RCC 7860 (cell line): ENCODE measurements around the gene RTKN.
"Not testable (repeated sequence)": the region's sequence is repeated elsewhere in the genome, so short reads cannot be mapped to it uniquely, and the experiment has no call there.

Source experiments
- DNase-seq: peaks from one replicate; pipeline ENCODE4 v3.0.0-alpha.2; 2015; ENCODE audit warnings: low spot score
- FAIRE-seq: peaks from 2 replicates; lab custom pipeline; 2012; peaks lifted over from hg19 to GRCh38; lab: Jason Lieb, UNC

Gene RTKN

DNA sequence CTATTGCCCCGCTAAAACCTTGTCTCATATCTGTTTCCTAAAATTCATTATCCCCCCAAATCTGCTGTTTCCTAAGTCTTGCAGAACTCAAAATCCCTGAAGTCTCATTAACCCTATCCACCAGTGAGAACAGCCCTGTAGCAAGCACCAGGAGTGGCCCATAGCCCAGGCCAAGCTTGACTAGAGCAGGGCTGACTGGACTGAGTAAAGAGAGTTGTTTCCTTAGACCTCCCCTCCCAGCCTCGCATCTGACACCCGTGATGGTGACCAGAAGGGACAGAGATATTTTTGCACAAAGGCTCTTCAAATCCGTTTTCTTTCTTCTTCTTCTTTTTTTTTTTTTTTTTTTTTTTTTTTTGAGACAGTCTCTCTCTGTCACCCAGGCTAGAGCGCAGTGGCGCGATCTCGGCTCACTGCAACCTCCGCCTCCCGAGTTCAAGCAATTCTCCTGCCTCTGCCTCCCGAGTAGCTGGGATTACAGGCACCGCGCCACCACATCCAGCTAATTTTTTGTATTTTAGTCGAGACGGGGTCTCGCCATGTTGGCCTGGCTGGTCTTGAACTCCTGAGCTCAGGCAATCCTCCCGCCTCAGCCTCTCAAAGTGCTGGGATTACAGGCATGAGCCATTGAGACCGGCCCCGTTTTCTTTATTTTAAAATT lies 21.2 kb downstream of the RTKN start:
- not testable (repeated sequence) for DNase-seq, FAIRE-seq

DNA sequence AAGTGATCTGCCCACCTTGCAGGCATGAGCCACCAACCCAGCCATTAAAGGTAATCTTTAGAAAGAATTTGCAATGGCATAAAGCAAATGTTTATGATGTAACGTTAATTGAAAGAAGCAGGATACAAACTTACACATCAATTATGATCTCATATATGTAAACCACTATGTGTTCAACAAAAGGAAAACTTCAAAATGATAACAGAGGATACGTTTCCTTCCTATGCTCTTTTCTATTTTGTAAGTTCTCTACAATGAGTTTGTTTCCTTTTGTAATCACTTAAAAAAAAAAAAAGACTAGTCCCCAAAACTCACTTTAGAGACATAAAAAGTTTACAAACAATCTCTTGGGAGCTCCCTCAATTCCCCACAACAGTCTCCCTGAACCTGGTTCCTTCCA lies 21.7 kb downstream of the RTKN start:
- DNase-seq: no peak
- no peak for FAIRE-seq

DNA sequence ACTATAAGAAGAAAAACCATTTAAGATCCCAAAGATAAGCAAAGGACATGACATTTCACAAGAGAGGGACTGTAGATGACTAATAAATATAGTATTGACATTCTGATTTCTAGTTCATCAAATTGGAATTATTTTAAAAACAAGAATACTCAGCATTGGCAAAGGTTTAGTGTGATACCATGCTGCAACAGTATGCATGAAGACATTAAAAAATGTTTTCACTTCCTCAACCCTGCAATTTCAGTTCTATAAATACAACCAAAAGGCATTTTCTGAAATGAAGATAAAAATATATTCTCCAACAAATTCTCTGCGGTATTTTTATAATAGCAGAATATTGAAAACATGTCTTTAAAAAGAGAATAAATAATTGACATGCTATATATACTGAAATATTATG lies 22.4 kb downstream of the RTKN start:
- DNase-seq: no peak
- FAIRE-seq: no peak

DNA sequence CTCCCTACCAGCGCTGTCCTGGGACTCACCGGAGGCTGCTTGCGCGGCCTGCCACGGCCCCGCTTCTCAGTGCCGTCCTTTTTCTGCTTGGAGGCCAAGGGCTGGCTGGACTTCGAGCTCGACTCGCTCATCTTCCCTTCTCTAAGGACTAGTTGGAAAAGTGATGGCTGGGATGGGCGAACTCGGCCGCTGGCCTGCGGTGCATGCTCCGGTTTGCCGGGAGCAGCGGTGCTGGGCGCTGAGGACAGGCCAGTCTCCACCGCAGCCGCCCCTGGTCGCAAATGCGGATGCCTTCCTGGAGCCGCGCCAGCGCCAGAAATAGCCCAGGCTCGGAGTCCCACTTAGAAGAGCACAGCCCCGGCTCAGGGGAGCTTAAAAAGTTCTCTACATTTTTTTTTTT lies 23.4 kb downstream of the RTKN start:
- FAIRE-seq (no peak), DNase-seq (no peak)

DNA sequence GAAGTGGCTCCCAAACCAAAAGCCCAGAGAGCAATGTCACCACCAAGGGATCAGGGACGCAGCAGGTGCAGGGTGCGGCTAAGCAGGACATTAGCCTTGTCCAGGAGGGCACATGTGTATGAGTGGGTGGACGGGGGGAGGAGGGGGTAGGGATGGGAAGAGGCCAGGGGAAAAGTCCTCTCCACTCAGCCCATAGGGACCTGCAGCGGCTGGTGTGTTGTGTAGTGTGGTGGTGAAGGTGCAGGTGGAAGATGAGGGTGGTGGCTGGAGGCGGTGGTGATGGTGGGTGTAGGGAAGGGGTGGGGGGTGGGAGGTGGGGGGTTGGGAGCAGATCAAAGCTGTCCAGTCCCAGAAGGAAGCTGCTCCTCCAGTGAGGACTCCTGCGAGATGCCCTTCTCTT lies 24.0 kb downstream of the RTKN start:
- no peak for FAIRE-seq

DNA sequence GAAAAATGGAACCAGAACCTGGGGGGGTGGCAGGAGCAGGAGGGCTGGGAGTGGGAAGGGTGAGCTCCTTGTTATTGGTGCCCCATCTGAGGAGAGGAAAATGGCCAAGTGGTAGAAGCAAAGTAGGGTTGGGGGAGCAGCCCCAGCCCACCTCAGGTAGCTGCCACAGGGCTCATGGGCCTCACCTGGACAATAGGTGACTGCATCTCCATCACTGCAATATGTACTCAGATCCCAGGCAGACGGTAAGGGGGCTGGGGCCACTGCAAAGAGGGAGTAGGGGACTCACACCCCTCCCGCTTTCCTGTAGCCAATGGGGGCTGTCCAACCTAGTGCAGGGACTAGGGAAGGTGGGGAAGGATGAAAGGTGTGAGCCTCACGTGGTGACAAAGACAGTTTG lies 24.5 kb downstream of the RTKN start:
- FAIRE-seq (no peak), DNase-seq (no peak)

More for the DNA sequence above, 24.0 kb downstream of the RTKN start:
- DNase-seq: no peak

DNA sequence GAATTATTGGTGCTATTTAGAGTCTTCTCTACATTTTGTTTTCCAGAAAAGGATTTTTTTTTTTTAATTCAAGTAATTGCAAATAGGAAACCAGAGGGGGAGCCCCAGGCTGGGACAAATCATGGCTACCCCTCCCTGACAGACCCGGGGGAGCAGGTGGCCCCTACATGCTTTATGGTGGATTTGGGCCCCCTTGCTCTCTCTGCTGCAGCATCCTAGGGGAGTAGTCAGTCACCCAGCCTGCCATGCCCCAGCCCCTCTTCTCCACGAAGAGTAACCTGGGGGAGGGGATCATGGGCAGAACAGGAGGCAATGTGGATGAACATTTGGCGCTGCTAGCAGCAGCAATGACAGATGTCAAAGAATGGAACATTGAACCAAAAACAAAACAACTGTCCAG lies 25.0 kb downstream of the RTKN start:
- FAIRE-seq (no peak), DNase-seq (no peak)

DNA sequence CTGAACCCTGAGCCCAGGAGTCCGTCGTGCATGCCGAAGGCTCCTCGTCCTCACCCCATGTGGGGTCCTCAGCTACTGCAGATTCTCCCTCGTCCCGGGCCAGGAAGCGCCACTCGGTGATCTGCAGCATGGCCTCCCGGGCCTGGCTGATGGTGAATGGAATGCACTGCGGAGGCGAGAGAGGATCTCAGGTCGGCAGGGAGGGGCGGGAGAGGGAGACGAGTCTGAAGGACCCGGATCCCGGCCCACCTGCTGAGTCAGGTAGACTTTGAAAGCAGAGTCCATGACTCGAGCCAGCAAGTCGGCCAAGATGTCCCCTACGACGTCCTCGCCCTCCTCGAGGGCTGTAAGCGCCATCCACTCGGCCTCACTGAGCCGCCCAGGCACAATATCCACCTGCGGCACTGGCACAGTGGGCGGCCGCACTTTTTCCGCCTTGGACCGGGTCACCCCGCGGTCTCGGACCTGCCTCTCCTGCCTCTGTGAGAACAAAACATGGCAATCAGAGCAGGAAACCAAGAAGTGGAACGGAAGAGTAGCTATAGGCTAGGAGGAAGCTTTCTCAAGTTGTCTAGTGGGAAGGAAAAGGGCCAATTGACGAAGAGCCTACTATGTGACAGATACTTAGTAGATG lies 25.9 kb downstream of the RTKN start:
- FAIRE-seq (no peak), DNase-seq (no peak)

DNA sequence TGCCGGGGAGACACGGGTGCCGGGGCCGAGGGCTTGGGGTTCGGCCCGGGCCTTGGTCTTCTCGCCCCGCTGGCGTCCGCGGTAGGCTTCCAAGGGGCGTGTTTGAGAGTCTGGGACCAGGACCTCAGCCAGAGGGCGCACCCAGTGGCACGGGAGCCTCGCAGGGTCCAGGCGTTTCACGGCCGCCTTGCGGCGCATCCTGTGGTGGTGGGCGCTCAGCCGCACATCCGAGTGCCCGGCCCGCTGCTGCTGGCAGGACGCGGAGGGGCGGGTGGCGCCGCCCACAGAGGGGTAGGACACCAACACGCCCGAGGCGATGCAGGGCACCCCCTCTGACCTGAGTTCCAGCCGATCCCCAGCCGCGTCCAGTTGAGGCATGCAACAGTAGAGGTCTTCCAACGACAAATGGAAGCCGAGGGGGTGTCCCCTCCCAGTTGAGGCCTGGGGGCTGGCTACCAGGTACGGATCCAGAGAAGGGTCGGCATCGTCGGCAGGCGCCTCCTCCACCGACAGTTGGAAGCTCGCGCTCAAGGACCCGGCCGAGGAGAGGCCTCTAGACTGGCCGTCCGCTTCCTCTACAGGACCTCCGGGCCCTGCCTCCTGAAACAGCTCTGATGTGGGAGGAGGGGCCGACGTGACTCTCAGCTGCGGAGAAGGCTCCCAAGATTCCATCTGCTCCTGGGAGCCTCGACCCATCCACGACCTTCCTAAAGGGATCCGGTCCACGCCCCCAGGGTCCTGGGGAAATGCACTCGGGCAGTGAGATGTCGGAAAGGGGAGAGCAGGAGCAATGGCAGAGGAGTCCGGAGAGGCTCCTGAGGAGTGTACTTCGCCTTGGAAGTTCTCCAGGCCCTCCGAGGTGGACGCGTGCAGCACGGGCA lies 26.6 kb downstream of the RTKN start:
- no peak for DNase-seq
- FAIRE-seq: no peak

DNA sequence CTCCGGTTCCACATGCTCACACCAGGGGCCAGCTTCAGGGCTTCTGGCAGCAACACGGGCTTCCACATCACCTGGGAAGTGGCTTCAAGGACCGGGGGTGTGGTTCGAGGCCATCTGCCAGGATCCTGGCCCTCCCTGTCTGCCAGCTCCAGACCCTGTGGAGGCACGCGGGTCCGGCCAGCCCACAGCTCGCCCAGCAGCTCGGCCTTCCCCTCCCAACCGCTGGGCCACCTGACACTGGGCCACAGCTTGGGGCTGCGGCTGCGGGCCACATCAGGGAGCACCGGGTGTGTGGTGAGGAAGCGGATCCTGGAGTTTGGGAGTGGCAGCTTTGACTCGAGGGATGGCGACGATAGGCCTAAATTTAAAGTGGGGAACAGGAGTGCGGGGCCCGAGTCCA lies 27.3 kb downstream of the RTKN start:
- FAIRE-seq: no peak
- DNase-seq: no peak

DNA sequence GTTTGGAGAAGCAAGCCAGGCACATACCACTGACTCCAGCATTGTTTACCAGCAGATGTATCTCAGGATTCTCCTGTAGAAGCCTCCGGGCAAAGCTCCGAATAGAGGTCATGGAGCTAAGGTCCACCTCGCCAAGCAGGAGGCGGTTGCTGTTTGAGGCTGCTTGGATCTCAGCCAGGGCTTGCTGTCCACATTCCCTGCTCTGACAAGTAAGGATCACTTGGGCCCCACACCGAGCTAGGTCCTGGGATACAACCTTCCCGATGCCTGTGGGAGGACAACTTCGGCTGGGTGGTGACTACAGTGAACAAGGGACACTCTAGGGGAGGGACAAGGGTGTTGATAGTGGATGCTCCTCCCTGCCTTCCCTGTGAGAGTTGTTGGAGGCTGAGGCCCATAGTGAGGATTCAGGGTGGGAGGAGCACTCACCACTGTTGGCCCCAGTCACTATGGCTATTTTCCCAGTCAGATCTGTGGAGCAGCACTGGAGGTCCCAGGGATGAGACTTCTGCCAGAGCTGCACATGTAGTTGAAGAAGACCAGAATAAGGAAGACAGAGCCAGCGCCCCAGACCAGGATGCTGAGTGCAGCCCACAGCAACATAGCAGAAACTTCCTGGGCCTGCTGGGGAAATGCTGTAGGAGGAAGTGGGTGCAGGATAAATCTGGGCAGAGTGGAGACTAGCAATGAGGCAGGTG lies 28.6 kb downstream of the RTKN start:
- FAIRE-seq: no peak
- no peak for DNase-seq

DNA sequence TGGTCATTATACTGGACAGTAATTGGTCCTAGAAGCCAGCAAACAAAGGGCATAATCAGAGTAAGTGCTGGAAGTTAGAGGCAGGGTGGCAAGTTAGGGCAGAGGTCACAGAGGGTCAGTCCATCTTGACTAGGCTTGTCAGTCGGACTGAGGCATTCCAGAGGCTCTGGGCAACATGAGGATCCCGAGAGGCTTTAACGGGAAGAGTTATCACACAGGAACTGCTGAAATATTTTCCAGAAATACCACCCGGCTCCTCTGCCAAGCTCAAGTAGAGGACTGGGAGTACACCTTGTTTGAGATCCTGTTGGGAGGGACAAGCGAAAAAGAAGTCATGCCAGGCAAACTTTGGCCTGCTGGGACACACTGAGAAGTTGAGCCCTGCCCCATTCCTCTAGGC lies 34.1 kb downstream of the RTKN start:
- FAIRE-seq (no peak), DNase-seq (no peak)

DNA sequence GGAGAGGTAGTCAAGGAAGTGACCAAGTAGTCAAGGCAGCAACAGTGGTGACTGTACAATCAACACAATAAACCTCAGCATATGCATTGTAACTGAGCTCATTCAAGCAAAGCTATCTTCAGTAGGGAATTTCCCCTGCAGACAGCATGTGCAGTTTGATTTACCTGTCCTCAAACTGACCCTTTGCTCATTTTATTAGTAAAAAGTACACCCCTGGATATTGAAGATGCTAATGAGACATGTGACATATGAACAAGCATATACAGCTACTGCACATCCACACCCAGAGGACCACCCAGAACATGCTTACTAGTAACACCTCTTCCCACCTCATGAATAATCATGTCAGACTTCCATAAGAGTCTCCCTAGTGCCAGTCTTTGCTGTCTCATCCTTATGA lies 35.7 kb downstream of the RTKN start:
- DNase-seq (peak; percentile 94), FAIRE-seq (peak; percentile 87)

DNA sequence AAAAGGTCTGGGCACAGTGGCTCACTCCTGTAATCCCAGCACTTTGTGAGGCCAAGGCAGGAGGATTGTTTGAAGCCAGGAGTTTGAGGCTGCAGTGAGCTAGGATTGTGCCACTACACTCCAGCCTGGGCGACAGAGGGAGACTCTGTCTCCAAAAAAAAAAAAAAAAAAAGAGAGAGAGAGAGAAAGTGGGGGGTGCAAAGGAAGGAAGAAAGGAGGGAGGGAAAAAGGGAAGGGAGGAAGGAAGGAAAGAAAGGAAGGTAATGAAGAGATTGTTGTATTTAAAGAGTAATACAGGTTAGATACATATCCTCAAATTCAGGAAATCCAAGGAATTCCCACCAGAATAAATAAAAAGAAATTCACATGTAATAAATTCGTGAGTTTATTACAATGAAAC lies 39.8 kb downstream of the RTKN start:
- FAIRE-seq (no peak), DNase-seq (no peak)

DNA sequence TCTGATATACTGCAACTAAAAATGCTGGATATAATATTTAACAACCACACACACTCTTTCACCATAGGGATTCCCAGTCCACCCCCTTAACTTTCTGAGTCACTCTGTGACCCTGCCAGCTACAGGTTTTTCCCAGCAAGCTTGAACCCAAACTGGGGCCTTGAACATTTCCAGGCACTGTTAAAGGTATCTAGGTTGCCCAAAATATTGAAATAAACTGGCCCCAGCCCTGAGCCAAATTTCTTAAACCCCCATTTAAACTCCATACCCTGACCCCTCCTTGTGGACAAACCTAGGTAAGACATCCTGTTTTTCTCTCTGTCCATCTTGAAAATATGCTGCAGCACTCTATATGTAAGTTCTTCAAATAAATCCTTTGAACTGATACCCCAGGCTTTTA lies 42.0 kb downstream of the RTKN start:
- FAIRE-seq: no peak
- DNase-seq: no peak

DNA sequence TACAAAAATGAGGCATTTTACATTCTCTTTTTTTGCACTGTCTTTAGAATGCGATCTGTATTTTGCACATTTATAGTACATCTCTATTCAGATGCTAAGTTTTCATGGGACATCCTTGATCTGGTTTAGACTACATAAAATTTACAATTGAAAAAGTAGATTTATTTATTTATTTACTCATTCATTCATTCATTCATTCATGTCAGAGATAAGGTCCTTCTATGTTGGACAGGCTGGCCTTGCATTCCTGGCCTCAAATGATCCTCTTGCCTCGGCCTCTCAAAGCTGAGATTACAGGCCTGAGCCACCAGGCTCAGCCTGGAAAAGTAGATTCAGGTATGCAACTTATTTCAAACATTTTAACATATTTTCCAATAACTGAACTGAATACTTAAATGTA lies 45.6 kb downstream of the RTKN start:
- DNase-seq (no peak), FAIRE-seq (no peak)

DNA sequence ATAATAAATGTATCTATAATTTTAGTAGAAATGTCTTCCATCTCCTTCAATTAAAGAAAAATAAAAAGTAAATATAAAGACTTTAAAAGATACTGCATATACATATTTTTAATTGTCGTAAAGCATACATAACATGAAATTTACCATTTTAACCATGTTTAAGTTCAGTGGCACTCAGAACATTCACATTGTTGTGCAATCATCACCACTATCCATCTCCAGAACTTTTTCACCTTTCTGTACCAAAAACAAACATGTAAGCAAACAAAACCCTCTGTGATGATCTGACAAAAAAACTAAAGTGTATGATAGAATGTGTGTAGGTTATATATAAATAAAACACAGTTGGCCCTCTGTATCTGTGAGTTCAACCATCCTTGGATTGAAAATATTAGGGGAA lies 48.2 kb downstream of the RTKN start:
- FAIRE-seq: no peak
- DNase-seq: no peak

DNA sequence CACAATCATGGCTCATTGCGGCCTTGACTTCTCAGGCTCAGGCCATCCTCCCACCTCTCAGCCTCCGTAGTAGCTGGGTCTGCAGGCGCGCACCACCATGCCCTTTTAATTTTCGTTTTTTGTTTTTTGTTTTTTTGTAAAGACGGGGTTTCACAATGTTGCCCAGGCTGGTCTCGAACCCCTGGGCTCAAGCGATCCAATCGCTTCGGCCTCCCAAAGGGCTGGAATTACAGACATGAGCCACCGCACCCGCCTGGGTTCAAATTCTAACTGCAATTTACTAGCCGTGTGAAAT lies 49.3 kb downstream of the RTKN start:
- DNase-seq: no peak
- no peak for FAIRE-seq

DNA sequence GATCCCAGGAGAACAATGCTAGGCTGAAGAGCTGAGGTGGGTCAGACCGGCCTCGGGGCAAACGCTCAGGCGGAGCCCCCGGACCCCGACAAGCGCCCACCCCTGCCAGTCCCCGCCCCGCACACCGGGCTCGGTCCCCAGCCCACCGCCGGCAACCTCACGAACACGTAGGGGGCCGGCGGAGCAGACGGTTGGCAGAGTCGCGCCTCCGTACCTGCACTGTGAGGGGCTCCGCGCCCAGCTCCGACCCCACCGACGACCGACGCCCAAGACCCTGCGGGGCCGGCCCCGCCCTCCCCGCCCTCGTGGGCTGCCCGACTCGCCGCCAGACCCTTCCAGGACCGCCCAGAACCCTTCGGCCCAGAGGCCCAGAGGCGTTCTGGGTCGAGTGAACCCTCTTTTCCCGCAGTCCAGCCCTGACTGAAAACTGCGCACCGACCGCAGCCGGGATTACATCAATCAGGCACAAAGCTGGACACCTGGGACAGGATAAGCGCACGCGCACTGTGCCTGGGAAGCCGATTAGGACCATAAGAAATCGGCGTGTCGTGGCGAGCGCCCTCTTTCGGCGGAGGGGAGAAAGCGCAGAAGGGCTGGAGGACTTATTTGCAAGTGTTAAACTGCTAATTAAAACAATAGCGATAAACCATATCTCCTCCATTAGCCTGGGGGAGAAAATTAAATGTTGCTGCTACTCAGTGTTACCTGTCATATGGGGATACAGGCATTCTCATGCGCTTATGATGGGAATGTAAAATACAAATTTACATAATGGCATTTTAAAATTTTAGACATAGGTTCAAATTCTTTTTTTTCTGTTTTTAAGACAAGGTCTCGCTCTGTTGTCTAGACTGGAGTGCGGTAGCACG lies 49.9 kb downstream of the RTKN start:
- DNase-seq (peak; percentile 77), FAIRE-seq (peak; percentile 62)

DNA sequence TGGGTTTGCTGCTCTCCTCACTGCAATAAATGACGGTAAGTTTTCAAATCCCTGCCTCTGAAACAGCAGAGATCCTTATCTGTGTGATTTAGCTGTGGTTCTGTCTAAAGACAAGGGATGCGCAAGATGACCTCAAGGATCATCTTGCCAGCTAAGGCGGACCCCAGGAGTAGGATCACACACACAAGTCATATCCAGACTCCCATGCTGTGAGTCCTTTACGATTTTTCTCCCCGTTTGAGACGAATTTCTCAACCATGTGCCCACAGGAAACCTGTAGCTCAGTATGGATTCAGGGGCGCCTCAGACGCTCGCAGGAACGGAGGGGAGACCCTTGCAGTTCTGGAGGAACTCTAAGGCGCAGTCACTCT lies 50.5 kb downstream of the RTKN start:
- DNase-seq (peak; percentile 19), FAIRE-seq (no peak)

DNA sequence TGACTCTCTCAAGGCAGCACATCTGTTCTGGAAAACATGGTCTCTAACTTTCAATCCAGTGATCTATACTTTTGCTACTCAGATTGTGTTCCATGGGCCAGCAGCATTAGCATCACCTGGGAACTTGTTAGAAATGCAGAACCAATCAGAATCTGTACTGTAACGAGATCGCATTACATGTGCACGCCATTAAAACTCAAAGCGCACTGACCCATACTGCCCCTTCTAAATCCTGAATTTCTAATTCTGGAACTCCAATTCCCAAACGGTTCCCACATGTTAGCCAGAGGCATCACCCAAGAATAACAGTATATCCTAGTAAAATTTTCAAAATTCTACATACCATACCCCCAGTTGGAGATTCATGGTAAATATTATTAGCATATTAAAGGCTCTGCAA lies 51.1 kb downstream of the RTKN start:
- no peak for DNase-seq

More for the DNA sequence above, 51.1 kb downstream of the RTKN start:
- no peak for FAIRE-seq
